GM06990 (cell line): ENCODE measurements around the gene RGS19.

Experiments
- DNase-seq: peaks from one replicate; pipeline ENCODE4 v3.0.0-alpha.2; 2011; ENCODE audit not compliant: insufficient read length; ENCODE audit errors: extremely low read depth
- H3K27me3 ChIP-seq: replicated peaks from 2 replicates; pipeline ENCODE4 v1.6.0; 2011; ENCODE audit warnings: low read length; ENCODE audit not compliant: control insufficient read depth, insufficient read depth
- H3K36me3 ChIP-seq: 2 replicates; pipeline ENCODE4 v1.5.1; 2011; ENCODE audit warnings: low read length; ENCODE audit not compliant: control insufficient read depth, insufficient read depth
- H3K4me3 ChIP-seq: replicated peaks from 2 replicates; pipeline ENCODE4 v1.5.1; 2011; ENCODE audit warnings: low read depth, mild to moderate bottlenecking, control low read depth, low read length
- CTCF ChIP-seq: IDR thresholded peaks from 2 replicates; pipeline ENCODE4 v1.5.1; 2011; ENCODE audit warnings: low read length, control low read depth, mild to moderate bottlenecking, inconsistent platforms; ENCODE audit not compliant: insufficient read depth, poor library complexity, severe bottlenecking

Gene RGS19

GRCh38 chr20:64025101-64025825 is 54.1 kb downstream of the RGS19 start:
- no peaks in the 10 kb centered on the region for H3K27me3 ChIP-seq
- H3K36me3 ChIP-seq: peaks cover 69% of the 10 kb centered on the region
- no peak for DNase-seq
- no peak for TF ChIP-seq CTCF
- H3K4me3 ChIP-seq: no peak overlapping the region

GRCh38 chr20:64024141-64024990 is 55.0 kb downstream of the RGS19 start:
- no peak for DNase-seq
- no peak for TF ChIP-seq CTCF
- Histone ChIP-seq H3K4me3 (no peak overlapping the region), H3K36me3 (peaks cover 67% of the 10 kb centered on the region), H3K27me3 (no peaks in the 10 kb centered on the region)

DNA sequence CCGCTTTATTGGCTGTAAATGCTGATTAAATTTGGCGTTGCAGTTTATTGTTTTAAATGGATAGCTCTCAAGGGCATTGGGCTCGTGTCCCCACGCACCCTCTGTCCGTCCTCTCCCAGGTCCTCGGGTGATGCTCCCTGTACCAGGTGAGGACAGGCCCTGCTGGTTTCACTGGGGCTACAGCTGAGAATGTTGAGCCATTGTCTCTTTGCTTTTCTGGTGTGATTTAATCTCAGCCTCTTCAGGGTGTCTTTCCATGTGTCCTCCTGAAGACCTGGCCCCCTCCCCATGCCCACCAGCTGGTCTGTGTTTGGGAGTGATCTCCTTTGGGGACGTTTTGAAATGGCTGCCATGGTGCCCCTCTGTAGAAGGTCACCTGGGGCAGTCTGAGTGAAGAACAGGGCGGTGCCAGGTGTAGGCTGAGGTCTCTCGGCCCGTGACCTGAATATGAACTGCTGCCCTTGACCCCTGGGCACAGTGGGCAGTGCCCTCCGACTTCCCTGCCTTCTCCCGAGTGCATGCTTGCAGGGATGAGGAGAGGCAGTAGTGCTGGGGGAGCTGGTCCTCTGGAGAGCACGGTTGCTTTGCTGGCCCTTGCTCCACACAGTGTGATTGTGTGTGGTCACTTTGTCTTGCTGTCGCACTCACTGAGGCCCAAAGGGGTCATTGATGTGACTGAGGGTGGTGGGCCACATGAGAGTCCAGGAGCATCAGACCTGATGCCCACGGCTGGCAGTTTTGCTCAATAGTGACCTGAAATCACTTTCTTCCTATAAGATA is 55.8 kb downstream of the RGS19 start:
- DNase-seq: no peak
- no peak for TF ChIP-seq CTCF
- Histone ChIP-seq H3K27me3 (no peaks in the 10 kb centered on the region), H3K36me3 (peaks cover 64% of the 10 kb centered on the region), H3K4me3 (no peak overlapping the region)
